Measurements from ENCODE around the gene OTOG. TPM values are rescaled to one million over a fixed set of nuclear protein-coding genes. Genes with fewer than 3 reads are reported as not detected.
"Not testable (repeated sequence)": the region's sequence is repeated elsewhere in the genome, so short reads cannot be mapped to it uniquely, and the experiment has no call there.

The OTOG gene
- total and polyA plus RNA-seq, 12 donors = not detected

GRCh38 chr11:17611503-17612220 is 64.6 kb downstream of the OTOG start:
- no peak for DNase-seq
- 84 to 88% (median 86%) methylated on average over 7 to 13 of the region's 13 CpGs for WGBS, 4 donors

DNA sequence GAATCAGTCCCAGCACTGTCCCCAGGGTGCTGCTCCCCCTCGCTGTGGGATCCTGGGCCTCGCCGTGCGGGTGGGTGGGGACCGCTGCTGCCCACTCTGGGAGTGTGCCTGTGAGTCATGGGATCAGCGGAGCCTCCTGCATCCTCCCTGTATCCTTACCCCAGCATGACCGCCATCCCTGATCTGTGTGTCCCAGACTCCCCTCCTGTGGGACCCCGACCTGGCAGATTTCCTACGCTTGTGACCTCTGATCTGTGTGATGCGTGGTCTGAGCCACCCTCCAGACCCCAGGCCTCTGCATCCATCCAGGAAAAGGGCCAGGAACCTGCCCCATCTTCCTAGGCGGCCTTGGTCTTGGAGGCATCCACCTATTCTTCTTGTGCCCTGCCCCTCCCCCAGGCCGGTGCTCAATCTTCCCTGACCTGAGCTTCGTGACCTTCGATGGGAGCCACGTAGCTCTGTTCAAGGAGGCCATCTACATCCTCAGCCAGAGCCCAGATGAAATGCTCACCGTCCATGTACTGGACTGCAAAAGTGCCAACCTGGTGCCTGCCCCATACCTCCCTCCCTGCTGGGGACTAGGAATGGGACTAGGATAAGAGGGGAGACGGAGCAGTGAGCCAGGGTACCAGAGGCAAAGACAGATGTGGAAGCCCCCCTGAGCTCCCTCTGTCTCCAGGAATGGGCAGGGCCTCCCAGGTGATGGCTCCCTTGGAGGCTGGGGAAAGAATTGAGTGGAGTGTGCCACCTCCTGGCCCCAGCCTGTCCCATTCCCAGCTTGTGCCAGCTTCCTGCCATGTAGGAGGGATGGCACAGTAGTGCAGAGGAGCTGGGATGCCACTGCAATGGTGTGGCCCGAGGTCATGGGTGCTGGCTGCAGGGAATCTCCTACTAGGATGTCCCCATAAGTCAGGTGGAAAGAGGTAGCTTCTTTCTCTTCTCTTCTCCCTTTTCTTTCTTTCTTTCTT is 65.4 kb downstream of the OTOG start:
- WGBS, 4 donors = 64 to 82% (median 80%) methylated on average over 15 to 18 of the region's 18 CpGs
- intact Hi-C loops (cut with DNase I) = no loop called here
- no peaks in the 10 kb centered on the region for H3K9me3 ChIP-seq (replicated peaks in 1 of 3)

More at GRCh38 chr11:17611503-17612220, 64.6 kb downstream of the OTOG start:
- no peaks in the 10 kb centered on the region for H3K9me3 ChIP-seq (replicated peaks in 1 of 3)
- H3K36me3 ChIP-seq (replicated peaks in 1 of 2) = no peaks in the 10 kb centered on the region
- intact Hi-C loops (cut with DNase I) = no loop called here
- TF ChIP-seq CTCF (IDR thresholded peaks at IDR 0.05) = no peak
- TF ChIP-seq POLR2A (IDR thresholded peaks at IDR 0.05) = no peak
- no peak overlapping the region for H3K27ac ChIP-seq
- no peaks in the 10 kb centered on the region for H3K4me1 ChIP-seq (replicated peaks in 1 of 2)
- H3K4me3 ChIP-seq = no peak overlapping the region
- no peaks in the 10 kb centered on the region for H3K27me3 ChIP-seq

DNA sequence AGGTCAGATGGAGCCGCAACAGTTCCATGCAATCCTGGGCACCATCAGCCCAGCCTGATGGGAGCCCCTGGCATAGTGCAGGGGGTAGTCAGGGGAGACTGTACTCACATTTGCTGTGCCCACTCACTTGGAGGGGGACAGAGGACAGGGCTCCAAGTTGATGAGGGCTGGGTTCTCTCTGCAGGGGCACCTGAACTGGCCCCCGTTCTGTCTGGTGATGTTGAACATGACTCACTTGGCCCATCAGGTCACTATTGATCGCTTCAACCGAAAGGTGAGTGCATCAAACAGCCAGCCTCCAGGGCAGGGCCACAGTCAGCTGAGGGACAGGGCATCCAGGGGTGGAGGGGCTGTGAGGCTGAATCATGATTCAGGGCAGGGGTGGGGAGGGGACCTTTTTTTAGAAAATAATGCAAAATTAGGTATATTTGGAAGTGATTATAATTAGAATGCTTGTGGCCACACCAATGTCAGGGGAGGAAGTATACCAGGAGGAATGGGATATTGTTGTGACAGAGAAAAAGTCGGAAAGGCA is 66.4 kb downstream of the OTOG start:
- Histone ChIP-seq H3K9me3 (replicated peaks in 1 of 3) (no peaks in the 10 kb centered on the region), H3K27ac (no peak overlapping the region), H3K4me1 (replicated peaks in 1 of 2) (no peaks in the 10 kb centered on the region), H3K27me3 (no peaks in the 10 kb centered on the region), H3K36me3 (replicated peaks in 1 of 2) (no peaks in the 10 kb centered on the region), H3K4me3 (no peak overlapping the region)
- DNase-seq = no peak
- 79 to 87% (median 84%) methylated on average over 4 to 5 of the region's 5 CpGs for WGBS, 4 donors
- intact Hi-C loops (cut with DNase I) = no loop called here
- TF ChIP-seq CTCF (IDR thresholded peaks at IDR 0.05) (no peak), POLR2A (IDR thresholded peaks at IDR 0.05) (no peak)

More for the DNA sequence above, 65.4 kb downstream of the OTOG start:
- H3K36me3 ChIP-seq (replicated peaks in 1 of 2) = no peaks in the 10 kb centered on the region
- H3K4me3 ChIP-seq = no peak overlapping the region
- peak in 1 of 7 donors; percentile 4 for DNase-seq
- TF ChIP-seq POLR2A (IDR thresholded peaks at IDR 0.05) = no peak
- TF ChIP-seq CTCF (IDR thresholded peaks at IDR 0.05) = no peak
- H3K27me3 ChIP-seq = no peaks in the 10 kb centered on the region
- no peak overlapping the region for H3K27ac ChIP-seq
- no peaks in the 10 kb centered on the region for H3K4me1 ChIP-seq (replicated peaks in 1 of 2)

DNA sequence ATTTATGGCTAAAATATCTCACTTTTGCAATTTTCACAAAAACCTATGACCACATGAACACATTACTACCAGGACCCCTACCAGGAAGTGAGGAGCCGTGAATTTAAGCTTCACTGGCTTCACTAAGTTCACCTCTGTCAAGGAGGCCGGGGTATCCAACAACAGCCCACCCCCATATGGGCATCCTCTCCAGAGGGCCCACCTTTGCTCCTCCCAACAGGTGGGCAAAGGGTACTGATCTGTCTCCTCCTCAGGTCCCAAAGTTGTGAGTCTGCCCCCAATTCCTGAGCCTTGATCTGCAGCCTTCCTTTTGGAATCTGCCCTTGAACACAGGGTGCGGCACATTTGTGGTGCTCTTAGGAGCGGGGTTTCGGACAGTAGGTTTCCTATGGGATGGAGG is 66.9 kb downstream of the OTOG start:
- 85 to 95% (median 90%) methylated on average over 5 of the region's 5 CpGs for WGBS, 4 donors
- H3K27me3 ChIP-seq = no peaks in the 10 kb centered on the region
- H3K4me1 ChIP-seq (replicated peaks in 1 of 2) = no peaks in the 10 kb centered on the region
- no peak for TF ChIP-seq POLR2A (IDR thresholded peaks at IDR 0.05)
- TF ChIP-seq CTCF (IDR thresholded peaks at IDR 0.05) = no peak
- no peaks in the 10 kb centered on the region for H3K36me3 ChIP-seq (replicated peaks in 1 of 2)
- intact Hi-C loops (cut with DNase I) = no loop called here
- H3K4me3 ChIP-seq = no peak overlapping the region
- H3K27ac ChIP-seq = no peak overlapping the region
- DNase-seq = no peak
- H3K9me3 ChIP-seq (replicated peaks in 1 of 3) = no peaks in the 10 kb centered on the region

DNA sequence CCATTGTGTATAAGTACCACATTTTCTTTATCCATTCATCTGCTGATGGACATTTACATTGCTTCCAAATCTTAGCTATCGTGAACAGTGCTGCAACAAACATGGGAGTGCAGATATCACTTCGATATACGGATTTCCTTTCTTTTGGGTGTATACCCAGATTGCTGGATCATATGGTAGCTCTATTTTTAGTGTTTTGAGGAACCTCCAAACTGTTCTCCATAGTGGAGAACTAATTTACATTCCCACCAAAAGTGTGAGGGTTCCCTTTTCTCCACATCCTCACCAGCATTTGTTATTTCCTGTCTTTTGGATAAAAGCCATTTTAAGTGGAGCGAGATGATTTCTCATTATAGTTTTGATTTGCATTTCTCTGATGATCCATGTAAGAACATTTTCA is 75.7 kb downstream of the OTOG start:
- H3K4me1 ChIP-seq (replicated peaks in 1 of 2); DNase-seq; intact Hi-C loops (cut with DNase I): not testable (repeated sequence)

More for the DNA sequence above, 75.7 kb downstream of the OTOG start:
- not testable (repeated sequence) for H3K27ac ChIP-seq; H3K9me3 ChIP-seq (replicated peaks in 1 of 3); H3K27me3 ChIP-seq; H3K4me3 ChIP-seq; H3K36me3 ChIP-seq (replicated peaks in 1 of 2)
- WGBS, 4 donors = 84 to 89% (median 86%) methylated on average over 4 of the region's 4 CpGs
